GM21717 (cell line): ENCODE results near the gene CCDC171.
"Not testable (repeated sequence)": the region's sequence is repeated elsewhere in the genome, so short reads cannot be mapped to it uniquely, and the experiment has no call there.

ENCODE experiments used
- ATAC-seq: cut with Tn5 transposase; IDR thresholded peaks from one replicate; pipeline ENCODE4 v1.9.1; 2021; ENCODE audit warnings: mild to moderate bottlenecking, moderate library complexity; ENCODE audit not compliant: unreplicated experiment

Gene CCDC171

GRCh38 chr9:15552636-15553527, at the start of gene CCDC171:
Gene CCDC171 (plus strand): TSS chr9:15553043. CDS start chr9:15564089, 11,046 bp downstream.
- peak; percentile 87 for ATAC-seq

GRCh38 chr9:15505921-15506320, 46.9 kb upstream of the CCDC171 start:
- ATAC-seq: no peak

- ATAC-seq: peak; percentile 42
Measured at GRCh38 chr9:15509931-15510788, 42.7 kb upstream of the CCDC171 start.

GRCh38 chr9:15510789-15511575, 41.9 kb upstream of the CCDC171 start, which contains the start of gene PSIP1:
Gene PSIP1 (minus strand): TSS chr9:15510970. CDS start chr9:15510188, 782 bp downstream.
- peak; percentile 84 for ATAC-seq

- no peak for ATAC-seq
Measured at GRCh38 chr9:15512204-15512603, 40.6 kb upstream of the CCDC171 start.

- ATAC-seq: no peak
Measured at GRCh38 chr9:15512889-15513288, 40.0 kb upstream of the CCDC171 start.

GRCh38 chr9:15513335-15513734, 39.5 kb upstream of the CCDC171 start:
- no peak for ATAC-seq

- no peak for ATAC-seq
Measured at GRCh38 chr9:15519831-15520230, 33.0 kb upstream of the CCDC171 start.

GRCh38 chr9:15521254-15521653, 31.6 kb upstream of the CCDC171 start:
- ATAC-seq: no peak

GRCh38 chr9:15522130-15522755, 30.6 kb upstream of the CCDC171 start:
- no peak for ATAC-seq

GRCh38 chr9:15524845-15525455, 27.9 kb upstream of the CCDC171 start:
- no peak for ATAC-seq

- ATAC-seq: no peak
Measured at GRCh38 chr9:15525958-15526357, 26.9 kb upstream of the CCDC171 start.

- not testable (repeated sequence) for ATAC-seq
Measured at GRCh38 chr9:15527035-15527434, 25.8 kb upstream of the CCDC171 start.

GRCh38 chr9:15529566-15530324, 23.1 kb upstream of the CCDC171 start:
- peak; percentile 80 for ATAC-seq

- no peak for ATAC-seq
Measured at GRCh38 chr9:15531380-15531779, 21.5 kb upstream of the CCDC171 start.

- no peak for ATAC-seq
Measured at GRCh38 chr9:15541872-15542271, 11.0 kb upstream of the CCDC171 start.

GRCh38 chr9:15542624-15543023, 10.2 kb upstream of the CCDC171 start:
- no peak for ATAC-seq

- ATAC-seq: no peak
Measured at GRCh38 chr9:15543047-15543813, 9.6 kb upstream of the CCDC171 start.
